Suprapubic skin (tissue), 3 donors: Measurements from ENCODE around the gene COA8.

Experiments
- POLR2A ChIP-seq, 2 donors: fragments of 450-650 bp; IDR thresholded peaks; one replicate each; pipeline ENCODE4 v1.6.1; 2017; ENCODE audit warnings: antibody characterized with exemption in 2 of 2, mild to moderate bottlenecking in 2 of 2, moderate library complexity in 2 of 2
- TF ChIP-seq, protein P1 (sequence below), 2 donors: fragments of 200-600 bp in 1 of 2; fragments of 450-650 bp in 1 of 2; sonication (generic) in 1 of 2; IDR thresholded peaks; one replicate each; pipeline ENCODE4 v1.5.1; 2016 to 2019; ENCODE audit warnings: antibody characterized with exemption in 2 of 2, mild to moderate bottlenecking in 1 of 2, moderate library complexity in 1 of 2

- TF ChIP-seq, protein P1, sequence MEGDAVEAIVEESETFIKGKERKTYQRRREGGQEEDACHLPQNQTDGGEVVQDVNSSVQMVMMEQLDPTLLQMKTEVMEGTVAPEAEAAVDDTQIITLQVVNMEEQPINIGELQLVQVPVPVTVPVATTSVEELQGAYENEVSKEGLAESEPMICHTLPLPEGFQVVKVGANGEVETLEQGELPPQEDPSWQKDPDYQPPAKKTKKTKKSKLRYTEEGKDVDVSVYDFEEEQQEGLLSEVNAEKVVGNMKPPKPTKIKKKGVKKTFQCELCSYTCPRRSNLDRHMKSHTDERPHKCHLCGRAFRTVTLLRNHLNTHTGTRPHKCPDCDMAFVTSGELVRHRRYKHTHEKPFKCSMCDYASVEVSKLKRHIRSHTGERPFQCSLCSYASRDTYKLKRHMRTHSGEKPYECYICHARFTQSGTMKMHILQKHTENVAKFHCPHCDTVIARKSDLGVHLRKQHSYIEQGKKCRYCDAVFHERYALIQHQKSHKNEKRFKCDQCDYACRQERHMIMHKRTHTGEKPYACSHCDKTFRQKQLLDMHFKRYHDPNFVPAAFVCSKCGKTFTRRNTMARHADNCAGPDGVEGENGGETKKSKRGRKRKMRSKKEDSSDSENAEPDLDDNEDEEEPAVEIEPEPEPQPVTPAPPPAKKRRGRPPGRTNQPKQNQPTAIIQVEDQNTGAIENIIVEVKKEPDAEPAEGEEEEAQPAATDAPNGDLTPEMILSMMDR (IDR thresholded peaks at IDR 0.05): no peak
- no peak for TF ChIP-seq POLR2A (IDR thresholded peaks at IDR 0.05)
These were observed 31.9 kb upstream of the COA8 start for GRCh38 chr14:103530831-103531230.
